GM10248 (cell line): ENCODE measurements around the gene TMEM108.

Experiments used
- CTCF ChIA-PET: fragments of 300-600 bp; sonication (Branson Sonifier 250); formaldehyde crosslinking; extraction: SDS; loops from one replicate; lab custom pipeline; 2021; ENCODE audit warnings: antibody characterized with exemption; lab: Yijun Ruan, JAX
- POLR2A ChIA-PET: fragments of 350-650 bp; sonication (Branson Sonifier 250); formaldehyde crosslinking; extraction: SDS; loops from one replicate; lab custom pipeline; 2020; ENCODE audit warnings: antibody characterized with exemption; lab: Yijun Ruan, JAX
- DNase-seq: peaks from one replicate; pipeline ENCODE4 v3.0.0; 2012; ENCODE audit errors: extremely low spot score
- TF ChIP-seq, protein P1 (sequence below): IDR thresholded peaks from 2 replicates; pipeline ENCODE4 v1.5.1; 2012; ENCODE audit warnings: mild to moderate bottlenecking, low read depth; ENCODE audit errors: extremely low read depth, missing control alignments, control extremely low read depth

Gene TMEM108

DNA sequence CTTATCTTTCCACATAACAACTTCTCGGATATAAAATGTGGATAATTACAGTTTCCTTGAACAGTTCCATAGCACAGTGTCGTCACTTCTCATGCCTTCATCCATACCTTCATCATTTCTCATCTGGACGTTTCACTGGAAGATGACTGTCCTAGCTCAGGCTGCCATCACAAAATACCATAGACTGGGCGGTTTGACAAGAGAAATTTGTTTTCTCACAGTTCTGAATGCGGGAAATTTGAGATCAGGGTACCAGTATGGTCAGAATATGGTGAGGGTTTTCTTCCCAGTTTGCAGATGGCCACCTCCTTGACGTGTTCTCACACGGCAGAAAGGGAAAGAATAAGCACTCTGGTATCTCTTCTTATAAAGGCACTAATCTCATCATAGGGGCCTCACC is 42.8 kb downstream of the TMEM108 start:
- POLR2A ChIA-PET: no interaction called here
- TF ChIP-seq, protein P1, sequence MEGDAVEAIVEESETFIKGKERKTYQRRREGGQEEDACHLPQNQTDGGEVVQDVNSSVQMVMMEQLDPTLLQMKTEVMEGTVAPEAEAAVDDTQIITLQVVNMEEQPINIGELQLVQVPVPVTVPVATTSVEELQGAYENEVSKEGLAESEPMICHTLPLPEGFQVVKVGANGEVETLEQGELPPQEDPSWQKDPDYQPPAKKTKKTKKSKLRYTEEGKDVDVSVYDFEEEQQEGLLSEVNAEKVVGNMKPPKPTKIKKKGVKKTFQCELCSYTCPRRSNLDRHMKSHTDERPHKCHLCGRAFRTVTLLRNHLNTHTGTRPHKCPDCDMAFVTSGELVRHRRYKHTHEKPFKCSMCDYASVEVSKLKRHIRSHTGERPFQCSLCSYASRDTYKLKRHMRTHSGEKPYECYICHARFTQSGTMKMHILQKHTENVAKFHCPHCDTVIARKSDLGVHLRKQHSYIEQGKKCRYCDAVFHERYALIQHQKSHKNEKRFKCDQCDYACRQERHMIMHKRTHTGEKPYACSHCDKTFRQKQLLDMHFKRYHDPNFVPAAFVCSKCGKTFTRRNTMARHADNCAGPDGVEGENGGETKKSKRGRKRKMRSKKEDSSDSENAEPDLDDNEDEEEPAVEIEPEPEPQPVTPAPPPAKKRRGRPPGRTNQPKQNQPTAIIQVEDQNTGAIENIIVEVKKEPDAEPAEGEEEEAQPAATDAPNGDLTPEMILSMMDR: no peak
- no peak for DNase-seq
- CTCF ChIA-PET: interaction anchor here (0.9 to 1.7 kb wide), 3 partner anchors 10 to 16 kb away, joined by 3 to 5 read pairs (median 3); no protein-coding TSS in a partner anchor

GRCh38 chr3:133083395-133083794 is 45.2 kb downstream of the TMEM108 start:
- CTCF ChIA-PET: interaction anchor here (0.9 kb wide), 1 partner anchor 42 kb away, joined by 3 read pairs; no protein-coding TSS in a partner anchor
- TF ChIP-seq, protein P1: no peak
- POLR2A ChIA-PET: no interaction called here
- no peak for DNase-seq

DNA sequence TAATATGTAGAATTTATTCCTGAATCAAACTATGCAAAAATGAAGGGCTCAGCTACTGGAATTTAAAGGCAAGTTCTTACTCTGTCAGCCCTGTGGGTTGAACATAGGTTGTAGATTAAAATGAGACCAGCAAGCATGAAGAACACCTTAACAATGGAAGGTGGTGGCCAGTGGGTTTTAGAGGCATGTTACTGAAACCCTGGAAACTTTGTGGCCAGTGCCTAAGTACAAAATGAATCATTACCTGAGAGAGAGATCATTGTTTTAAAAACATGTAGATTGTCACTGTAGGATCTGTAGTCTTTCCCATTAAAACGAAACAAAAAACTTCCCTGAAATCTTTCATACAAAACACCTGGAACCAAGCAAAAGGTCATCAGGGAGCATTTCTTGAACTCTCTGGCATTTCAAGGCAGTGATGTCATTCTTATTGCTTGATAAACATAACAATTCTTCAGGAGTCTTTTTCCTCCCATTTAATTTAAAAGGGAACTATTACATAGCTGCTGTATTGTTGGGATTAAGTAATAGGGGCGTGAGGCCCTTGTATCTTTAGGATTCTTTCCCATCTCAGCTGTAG is 51.8 kb downstream of the TMEM108 start:
- POLR2A ChIA-PET: no interaction called here

DNA sequence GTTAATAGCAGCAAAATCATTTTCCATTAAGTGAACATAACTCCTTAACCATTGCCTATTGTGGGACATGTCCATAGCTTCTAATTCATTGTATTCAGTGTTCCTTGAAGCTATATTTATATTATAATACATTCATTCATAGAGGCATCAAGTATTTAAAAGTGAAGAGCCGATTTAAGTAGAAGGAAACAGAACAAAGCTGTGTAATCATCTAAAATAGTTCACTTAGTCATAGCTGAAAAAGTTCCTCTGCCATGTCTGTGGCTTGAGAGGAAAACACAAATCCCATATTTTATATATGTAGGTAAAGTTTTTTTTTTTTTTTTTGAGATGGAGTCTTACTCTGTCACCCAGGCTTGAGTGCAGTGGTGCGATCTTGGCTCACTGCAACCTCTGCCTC is 54.5 kb downstream of the TMEM108 start:
- TF ChIP-seq, protein P1: no peak
- DNase-seq: no peak
- ChIA-PET CTCF (interaction anchor here (0.6 to 1.7 kb wide), 2 partner anchors 38 to 52 kb away, joined by 3 to 4 read pairs; no protein-coding TSS in a partner anchor), POLR2A (interaction anchor here (0.6 kb wide), 1 partner anchor 127 kb away, joined by 6 read pairs; no protein-coding TSS in a partner anchor)

More for the DNA sequence above, 51.8 kb downstream of the TMEM108 start:
- DNase-seq: no peak
- TF ChIP-seq, protein P1: no peak
- CTCF ChIA-PET: no interaction called here

- TF ChIP-seq, protein P1: no peak
- ChIA-PET CTCF (interaction anchor here (1.7 kb wide), 1 partner anchor 52 kb away, joined by 4 read pairs; no protein-coding TSS in a partner anchor), POLR2A (interaction anchor here (0.6 kb wide), 1 partner anchor 127 kb away, joined by 6 read pairs; no protein-coding TSS in a partner anchor)
- DNase-seq: no peak
Observed at GRCh38 chr3:133093366-133093765, 55.2 kb downstream of the TMEM108 start.

- CTCF ChIA-PET: no interaction called here
- TF ChIP-seq, protein P1: no peak
- POLR2A ChIA-PET: no interaction called here
- DNase-seq: no peak
Observed at GRCh38 chr3:133096900-133097613, 58.9 kb downstream of the TMEM108 start.
